H1 (cell line): ENCODE data around the gene KIF13A. TPM values are rescaled to one million over a fixed set of nuclear protein-coding genes. Genes with fewer than 3 reads are reported as not detected.

Experiments used
- CTCF ChIA-PET: fragments of 300-600 bp; sonication (Branson Sonifier 250); formaldehyde crosslinking; loops from one replicate; lab custom pipeline; 2021; ENCODE audit not compliant: partially characterized antibody; lab: Charles Lee
- POLR2A ChIA-PET: fragments of 300-600 bp; sonication (Branson Sonifier 250); formaldehyde crosslinking; loops from one replicate; lab custom pipeline; 2021; ENCODE audit warnings: inconsistent platforms; ENCODE audit not compliant: partially characterized antibody; lab: Charles Lee
- DNase-seq, 2 experiments: peaks; one replicate each; pipeline versions ENCODE4 v3.0.0 to v3.0.0-alpha.2; 2010 to 2022; ENCODE audit warnings: low spot score in 2 of 2, low read depth in 1 of 2, mixed read lengths in 1 of 2
- FAIRE-seq: peaks from 2 replicates; lab custom pipeline; 2011; peaks lifted over from hg19 to GRCh38; lab: Jason Lieb, UNC
- H2AFZ ChIP-seq: 2 replicates; pipeline ENCODE4 v1.8.1; 2012; ENCODE audit warnings: low read length, inconsistent platforms
- H2AK5ac ChIP-seq: 2 replicates; pipeline ENCODE4 v1.6.1; 2013; ENCODE audit warnings: low read depth, low read length
- H2BK120ac ChIP-seq: replicated peaks from 2 replicates; pipeline ENCODE3; 2013; ENCODE audit warnings: low read depth, low read length, inconsistent platforms
- H2BK12ac ChIP-seq: 2 replicates; pipeline ENCODE4 v1.6.1; 2013; ENCODE audit warnings: low read depth, low read length
- H2BK15ac ChIP-seq: 2 replicates; pipeline ENCODE4 v1.6.1; 2013; ENCODE audit warnings: low read length
- H2BK20ac ChIP-seq: 2 replicates; pipeline ENCODE4 v1.6.1; 2013; ENCODE audit warnings: low read length
- H2BK5ac ChIP-seq: 2 replicates; pipeline ENCODE4 v1.6.1; 2013; ENCODE audit warnings: low read depth, low read length
- H3K14ac ChIP-seq: 2 replicates; pipeline ENCODE4 v1.6.1; 2013; ENCODE audit warnings: inconsistent platforms; ENCODE audit not compliant: insufficient read length
- H3K18ac ChIP-seq: 2 replicates; pipeline ENCODE4 v1.6.1; 2013; ENCODE audit warnings: low read length; ENCODE audit errors: extremely low read depth
- H3K23ac ChIP-seq: 2 replicates; pipeline ENCODE4 v1.6.1; 2013; ENCODE audit warnings: inconsistent platforms; ENCODE audit not compliant: insufficient read length
- H3K23me2 ChIP-seq: 2 replicates; pipeline ENCODE4 v1.6.1; 2013; ENCODE audit warnings: low read depth, low read length
- H3K27ac ChIP-seq: 2 replicates; pipeline ENCODE4 v1.6.1; 2011; ENCODE audit warnings: low read depth, low read length, inconsistent platforms
- H3K27me3 ChIP-seq, 4 experiments: replicated peaks in 1 of 4; 1 replicate in 1 of 4; 2 replicates in 3 of 4; pipeline versions ENCODE4 v1.6.1 to v1.8.1; 2011 to 2013; ENCODE audit warnings: low read length in 3 of 4, mild to moderate bottlenecking in 3 of 4, inconsistent platforms in 2 of 4, mixed read lengths in 2 of 4, moderate library complexity in 1 of 4; ENCODE audit not compliant: control insufficient read depth in 3 of 4, insufficient read depth in 3 of 4; ENCODE audit errors: extremely low read depth in 1 of 4
- H3K36me3 ChIP-seq, 4 experiments: 2 replicates each; pipeline versions ENCODE4 v1.6.1 to v1.8.1; 2011 to 2013; ENCODE audit warnings: mild to moderate bottlenecking in 4 of 4, low read length in 3 of 4, moderate library complexity in 2 of 4, control low read depth in 1 of 4, inconsistent platforms in 1 of 4; ENCODE audit not compliant: insufficient read depth in 4 of 4, control insufficient read depth in 2 of 4
- H3K4ac ChIP-seq: replicated peaks from 2 replicates; pipeline ENCODE3; 2013; ENCODE audit warnings: low read length, low read depth, mixed read lengths, inconsistent platforms; ENCODE audit not compliant: insufficient read length
- H3K4me1 ChIP-seq, 4 experiments: replicated peaks in 1 of 4; 1 replicate in 1 of 4; 2 replicates in 3 of 4; pipeline versions ENCODE4 v1.6.1 to v1.8.1; 2011 to 2013; ENCODE audit warnings: low read length in 3 of 4, inconsistent platforms in 2 of 4, mixed read lengths in 1 of 4; ENCODE audit not compliant: insufficient read depth in 4 of 4, control insufficient read depth in 3 of 4
- H3K4me2 ChIP-seq, 2 experiments: 2 replicates each; pipeline versions ENCODE4 v1.6.1 to v1.8.1; 2011 to 2013; ENCODE audit warnings: low read depth in 2 of 2, low read length in 2 of 2, control low read depth in 1 of 2, inconsistent platforms in 1 of 2, mild to moderate bottlenecking in 1 of 2; ENCODE audit not compliant: insufficient read depth in 1 of 2
- H3K4me3 ChIP-seq, 4 experiments: fragments of 200-600, 300-600 bp in 1 of 4; sonication (generic), shearing (Covaris generic), sonication (Bioruptor Twin) in 1 of 4; 2 replicates each; pipeline versions ENCODE4 v1.5.1 to v1.8.1; 2011 to 2016; ENCODE audit warnings: low read length in 4 of 4, low read depth in 3 of 4, control low read depth in 2 of 4, inconsistent platforms in 2 of 4, mild to moderate bottlenecking in 2 of 4, mixed read lengths in 1 of 4, moderate library complexity in 1 of 4; ENCODE audit not compliant: insufficient read depth in 2 of 4; ENCODE audit errors: extremely low read depth in 1 of 4
- H3K56ac ChIP-seq: replicated peaks from 2 replicates; pipeline ENCODE3; 2013; ENCODE audit warnings: low read depth, mild to moderate bottlenecking, mixed read lengths, low read length, inconsistent platforms; ENCODE audit not compliant: insufficient read length
- H3K79me1 ChIP-seq: 2 replicates; pipeline ENCODE4 v1.6.1; 2013; ENCODE audit warnings: low read depth, low read length, control low read depth
- H3K79me2 ChIP-seq, 2 experiments: 2 replicates each; pipeline versions ENCODE4 v1.6.1 to v1.8.1; 2012 to 2013; ENCODE audit warnings: low read length in 2 of 2, mild to moderate bottlenecking in 2 of 2, inconsistent platforms in 1 of 2; ENCODE audit not compliant: insufficient read depth in 2 of 2, control insufficient read depth in 1 of 2
- H3K9ac ChIP-seq, 4 experiments: replicated peaks in 1 of 4; 1 replicate in 1 of 4; 2 replicates in 3 of 4; pipeline versions ENCODE4 v1.6.1 to v1.8.1; 2011 to 2013; ENCODE audit warnings: low read depth in 3 of 4, low read length in 3 of 4, control low read depth in 2 of 4, mild to moderate bottlenecking in 2 of 4, moderate library complexity in 2 of 4, inconsistent platforms in 1 of 4; ENCODE audit errors: extremely low read depth in 1 of 4
- H3K9me3 ChIP-seq, 2 experiments: 2 replicates each; pipeline versions ENCODE4 v1.6.1 to v1.8.1; 2012 to 2013; ENCODE audit warnings: mild to moderate bottlenecking in 2 of 2, moderate library complexity in 2 of 2, control low read depth in 1 of 2, inconsistent platforms in 1 of 2, low read depth in 1 of 2, low read length in 1 of 2, mixed read lengths in 1 of 2; ENCODE audit not compliant: insufficient read depth in 2 of 2
- H4K20me1 ChIP-seq, 2 experiments: replicated peaks in 1 of 2; 2 replicates each; pipeline versions ENCODE3 to v1.8.1; 2011 to 2013; ENCODE audit warnings: inconsistent platforms in 2 of 2, low read length in 2 of 2, mild to moderate bottlenecking in 1 of 2; ENCODE audit not compliant: insufficient read depth in 2 of 2, control insufficient read depth in 1 of 2
- H4K5ac ChIP-seq: 2 replicates; pipeline ENCODE4 v1.6.1; 2013; ENCODE audit warnings: low read length, low read depth, mixed read lengths, inconsistent platforms; ENCODE audit not compliant: insufficient read length
- H4K8ac ChIP-seq: 2 replicates; pipeline ENCODE4 v1.8.0; 2013; ENCODE audit warnings: mild to moderate bottlenecking, moderate library complexity, low read length, inconsistent platforms; ENCODE audit not compliant: insufficient read depth; ENCODE audit errors: extremely low read depth
- H4K91ac ChIP-seq: replicated peaks from 2 replicates; pipeline ENCODE3; 2013; ENCODE audit warnings: low read length, mixed read lengths, inconsistent platforms; ENCODE audit not compliant: insufficient read length
- ATF2 ChIP-seq: IDR thresholded peaks from 2 replicates; pipeline ENCODE4 v1.6.1; 2012; ENCODE audit warnings: low read length, inconsistent platforms
- BRCA1 ChIP-seq: IDR thresholded peaks from 2 replicates; pipeline ENCODE4 v1.6.1; 2012; ENCODE audit warnings: low read depth, low read length, improper control_type of control experiment
- CBX5 ChIP-seq: fragments of 300-800, 300-1000 bp; sonication (generic); IDR thresholded peaks from 2 replicates; pipeline ENCODE4 v1.7.1; 2016; ENCODE audit warnings: antibody characterized with exemption, low read length, low read depth
- CTBP2 ChIP-seq: IDR thresholded peaks from 2 replicates; pipeline ENCODE4 v1.7.0; 2011; ENCODE audit warnings: borderline replicate concordance, mild to moderate bottlenecking, moderate library complexity, mixed read lengths, low read length; ENCODE audit not compliant: insufficient read depth, insufficient read length
- EGR1 ChIP-seq: IDR thresholded peaks from 2 replicates; pipeline ENCODE4 v1.6.1; 2011; ENCODE audit warnings: low read depth, low read length, borderline replicate concordance
- EZH2 ChIP-seq: fragments of 200-600 bp; sonication (generic); IDR thresholded peaks from 2 replicates; pipeline ENCODE4 v1.7.1; 2012; ENCODE audit warnings: low read depth, mild to moderate bottlenecking, moderate library complexity, low read length, inconsistent platforms; ENCODE audit not compliant: severe bottlenecking
- GABPA ChIP-seq: IDR thresholded peaks from 2 replicates; pipeline ENCODE4 v1.6.1; 2011; ENCODE audit warnings: mild to moderate bottlenecking, low read length, moderate library complexity, borderline replicate concordance; ENCODE audit not compliant: insufficient read depth
- HDAC6 ChIP-seq: IDR thresholded peaks from one replicate; pipeline ENCODE4 v1.7.1; 2012; ENCODE audit warnings: low read depth, mild to moderate bottlenecking, inconsistent platforms, low read length, moderate library complexity
- RAD21 ChIP-seq, 2 experiments: IDR thresholded peaks in 1 of 2; conservative IDR thresholded peaks in 1 of 2; 2 replicates each; pipeline ENCODE4 v1.6.1; 2011; ENCODE audit warnings: low read depth in 2 of 2, low read length in 2 of 2, improper control_type of control experiment in 1 of 2, inconsistent platforms in 1 of 2, mild to moderate bottlenecking in 1 of 2, moderate library complexity in 1 of 2
- RXRA ChIP-seq: IDR thresholded peaks from 2 replicates; pipeline ENCODE4 v1.6.1; 2011; ENCODE audit warnings: low read depth, mild to moderate bottlenecking, low read length, moderate library complexity; ENCODE audit not compliant: insufficient read depth
- SRF ChIP-seq: IDR thresholded peaks from 2 replicates; pipeline ENCODE4 v1.6.1; 2011; ENCODE audit warnings: mild to moderate bottlenecking, low read depth, low read length, moderate library complexity
- YY1 ChIP-seq: IDR thresholded peaks from 2 replicates; pipeline ENCODE4 v1.6.1; 2011; ENCODE audit warnings: low read depth, mild to moderate bottlenecking, low read length
- WGBS, 2 experiments: shearing (Covaris generic) in 1 of 2; methylation state at CpG; one replicate each; pipeline versions ENCODE4 v1.1.6 to v1.1.7; 2013 to 2015; ENCODE audit warnings: low lambda C conversion rate in 2 of 2, mixed read lengths in 2 of 2, inconsistent platforms in 1 of 2, low coverage in 1 of 2, missing lambda C conversion rate in 1 of 2; ENCODE audit not compliant: insufficient replicate concordance in 2 of 2, insufficient coverage in 1 of 2, insufficient read length in 1 of 2; ENCODE audit errors: extremely low coverage in 1 of 2, missing lambda C conversion rate in 1 of 2; 5-methylcytosine and 5-hydroxymethylcytosine counted together
- polyA plus RNA-seq, 7 experiments: library from polyadenylated mRNA; depleted of rRNA in 3 of 7; stranded (reverse) in 5 of 7; unstranded in 2 of 7; fragments of >200 nt in 5 of 7; fragments of 200-250 nt in 2 of 7; gene quantifications; 1 replicate in 5 of 7; 2 replicates in 1 of 7; 4 replicates in 1 of 7; pipeline versions ENCODE4 v1.2.1 to v1.2.3, GENCODE V29; 2011 to 2013; ENCODE audit warnings: missing spikeins in 2 of 7, mixed read lengths in 2 of 7
- total RNA-seq: library from RNA; stranded (reverse); fragmentation: NEBNext Ultra II Directional; extraction: Animal tissue kit (Norgen Biotek cat#: 25700); gene quantifications from 2 replicates; pipeline ENCODE4 v1.2.1, GENCODE V29; 2021

Gene KIF13A
- total and polyA plus RNA-seq, 2 of the 8 experiments (the other 6 are each of a cell fraction or from before 2014, with no cell fraction given): 14.7 to 40.8 TPM

GRCh38 chr6:17768388-17768787 is 219.0 kb downstream of the KIF13A start:
- Histone ChIP-seq H2BK120ac (no peak overlapping the region), H3K79me2 (no peaks in the 10 kb centered on the region), H3K9ac (no peak overlapping the region), H3K4me3 (no peak overlapping the region), H2BK5ac (no peak overlapping the region), H4K8ac (no peak overlapping the region), H3K79me1 (no peaks in the 10 kb centered on the region), H3K18ac (no peak overlapping the region), H4K91ac (no peak overlapping the region), H4K5ac (no peak overlapping the region), H3K27me3 (no peaks in the 10 kb centered on the region), H4K20me1 (peaks cover 0 to under 1% of the 10 kb centered on the region in 2 experiments), H2AFZ (no peak overlapping the region), H3K23ac (no peak overlapping the region), H3K23me2 (no peaks in the 10 kb centered on the region), H3K4ac (no peak overlapping the region), H3K56ac (no peak overlapping the region), H2AK5ac (no peak overlapping the region), H3K9me3 (no peaks in the 10 kb centered on the region), H3K4me1 (no peaks in the 10 kb centered on the region), H2BK15ac (no peak overlapping the region), H2BK20ac (no peak overlapping the region), H3K14ac (no peak overlapping the region), H3K4me2 (no peak overlapping the region), H3K27ac (no peak overlapping the region), H2BK12ac (no peak overlapping the region), H3K36me3 (peaks cover 5 to 49% (median 36%) of the 10 kb centered on the region in 4 experiments; a peak in 7 of 8 replicates)
- POLR2A ChIA-PET: no interaction called here
- FAIRE-seq (no peak), DNase-seq (no peak)
- TF ChIP-seq BRCA1 (no peak), ATF2 (no peak), HDAC6 (no peak), GABPA (no peak), CBX5 (no peak), SRF (no peak), RAD21 (IDR thresholded peaks at IDR 0.05 in 1 of 2, conservative IDR thresholded peaks at IDR 0.05 in 1 of 2; ENCODE audit: low read depth in 2 of 2, low read length in 2 of 2) (no peak), YY1 (no peak), EGR1 (no peak), EZH2 (no peak), CTBP2 (no peak), RXRA (no peak)
- WGBS, 2 experiments: 95% methylated on average over 3 of the region's 3 CpGs; no CpG with 5 or more reads in 1 of the 2 experiments
- CTCF ChIA-PET: interaction anchor here (0.5 kb wide), 1 partner anchor 57 kb away, joined by 3 read pairs; no protein-coding TSS in a partner anchor
